Peyer's patch (tissue), 4 donors: ENCODE data around the gene KMT5B. TPM values are rescaled to one million over a fixed set of nuclear protein-coding genes. Genes with fewer than 3 reads are reported as not detected.

Source experiments
- DNase-seq, 3 donors: peaks; one replicate each; pipeline ENCODE4 v3.0.0-alpha.2; 2017 to 2019
- H3K27ac ChIP-seq, 4 donors: fragments of 200-600 bp; sonication (generic); one replicate each; pipeline ENCODE4 v1.5.1; 2016 to 2019
- H3K27me3 ChIP-seq, 2 donors: fragments of 200-600 bp; sonication (generic); one replicate each; pipeline ENCODE4 v1.5.1; 2019
- H3K36me3 ChIP-seq, 3 donors: fragments of 200-600 bp; sonication (generic); one replicate each; pipeline ENCODE4 v1.5.1; 2016 to 2019
- H3K4me1 ChIP-seq, 4 donors: fragments of 200-600 bp; sonication (generic); one replicate each; pipeline ENCODE4 v1.5.1; 2016 to 2019
- H3K4me3 ChIP-seq, 4 donors: fragments of 200-600 bp; sonication (generic); 1 replicate in 3 of 4; 2 replicates in 1 of 4; pipeline ENCODE4 v1.5.1; 2016 to 2019; ENCODE audit warnings: mild to moderate bottlenecking in 1 of 4
- H3K9me3 ChIP-seq, 4 donors: fragments of 200-600 bp; sonication (generic); one replicate each; pipeline ENCODE4 v1.5.1; 2016 to 2019; ENCODE audit warnings: mild to moderate bottlenecking in 1 of 4
- POLR2A ChIP-seq, 2 donors: fragments of 450-650 bp; IDR thresholded peaks; one replicate each; pipeline ENCODE4 v1.5.1; 2017; ENCODE audit warnings: antibody characterized with exemption in 2 of 2, mild to moderate bottlenecking in 2 of 2, moderate library complexity in 2 of 2
- total RNA-seq, 4 donors: library from RNA; depleted of rRNA; stranded (reverse); fragments of >200 nt; gene quantifications; one replicate each; pipeline ENCODE4 v1.1.0, GENCODE V29; 2016
- TF ChIP-seq, protein P1 (sequence below), 6 experiments: fragments of 450-650 bp in 4 of 6; fragments of 200-600 bp in 2 of 6; sonication (generic) in 1 of 6; IDR thresholded peaks; one replicate each; pipeline ENCODE4 v1.5.1; 2017 to 2019; ENCODE audit warnings: antibody characterized with exemption in 6 of 6, mild to moderate bottlenecking in 3 of 6, moderate library complexity in 1 of 6

Gene KMT5B
- total RNA-seq, 4 donors from 2014 or later: 55.3 to 74.8 (median 60.3) TPM

DNA sequence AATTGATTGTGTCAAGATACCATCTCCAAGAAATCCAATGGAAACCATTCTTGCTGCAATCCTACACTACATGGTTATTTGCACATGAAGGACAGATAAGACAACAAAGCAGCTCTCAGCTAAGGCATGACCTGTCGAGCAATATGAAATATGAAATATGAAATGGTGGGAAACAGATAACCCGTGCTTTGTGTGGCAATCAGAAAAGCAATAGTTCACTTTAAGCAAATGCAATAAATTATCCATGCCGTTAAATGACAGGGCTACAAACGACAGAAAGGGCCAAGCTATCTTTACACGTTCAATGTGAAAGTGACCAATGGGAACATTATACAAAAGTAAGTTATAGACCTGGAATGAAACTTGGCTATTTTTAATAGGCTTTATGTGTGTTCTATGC is 35.2 kb downstream of the KMT5B start:
- Histone ChIP-seq H3K4me3 (no peak overlapping the region), H3K4me1 (no peaks in the 10 kb centered on the region), H3K36me3 (peaks cover 0 to 84% (median 4%) of the 10 kb centered on the region in 3 donors), H3K27ac (no peak overlapping the region), H3K27me3 (no peaks in the 10 kb centered on the region), H3K9me3 (no peaks in the 10 kb centered on the region)
- TF ChIP-seq, protein P1, sequence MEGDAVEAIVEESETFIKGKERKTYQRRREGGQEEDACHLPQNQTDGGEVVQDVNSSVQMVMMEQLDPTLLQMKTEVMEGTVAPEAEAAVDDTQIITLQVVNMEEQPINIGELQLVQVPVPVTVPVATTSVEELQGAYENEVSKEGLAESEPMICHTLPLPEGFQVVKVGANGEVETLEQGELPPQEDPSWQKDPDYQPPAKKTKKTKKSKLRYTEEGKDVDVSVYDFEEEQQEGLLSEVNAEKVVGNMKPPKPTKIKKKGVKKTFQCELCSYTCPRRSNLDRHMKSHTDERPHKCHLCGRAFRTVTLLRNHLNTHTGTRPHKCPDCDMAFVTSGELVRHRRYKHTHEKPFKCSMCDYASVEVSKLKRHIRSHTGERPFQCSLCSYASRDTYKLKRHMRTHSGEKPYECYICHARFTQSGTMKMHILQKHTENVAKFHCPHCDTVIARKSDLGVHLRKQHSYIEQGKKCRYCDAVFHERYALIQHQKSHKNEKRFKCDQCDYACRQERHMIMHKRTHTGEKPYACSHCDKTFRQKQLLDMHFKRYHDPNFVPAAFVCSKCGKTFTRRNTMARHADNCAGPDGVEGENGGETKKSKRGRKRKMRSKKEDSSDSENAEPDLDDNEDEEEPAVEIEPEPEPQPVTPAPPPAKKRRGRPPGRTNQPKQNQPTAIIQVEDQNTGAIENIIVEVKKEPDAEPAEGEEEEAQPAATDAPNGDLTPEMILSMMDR (IDR thresholded peaks at IDR 0.05): no peak
- no peak for TF ChIP-seq POLR2A (IDR thresholded peaks at IDR 0.05)
- no peak for DNase-seq

DNA sequence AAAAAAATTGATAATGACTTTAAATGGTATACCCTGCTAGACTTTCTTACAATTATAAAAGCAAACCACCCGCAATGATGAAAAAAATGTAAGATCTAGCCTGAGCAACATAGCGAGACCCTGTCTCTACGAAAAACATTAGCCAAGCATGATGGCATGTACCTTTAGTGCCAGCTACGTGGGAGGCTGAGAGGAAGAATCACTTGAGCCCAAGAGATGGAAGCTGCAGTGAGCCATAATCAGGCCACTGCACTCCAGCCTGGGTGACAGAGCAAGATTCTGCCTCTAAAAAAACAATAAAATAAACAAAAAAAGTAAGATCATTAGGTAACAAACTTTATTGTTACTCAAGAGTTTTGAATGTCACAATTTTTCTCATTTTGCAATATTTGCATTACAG is 39.2 kb downstream of the KMT5B start:
- no peaks in the 10 kb centered on the region for H3K4me1 ChIP-seq
- no peak overlapping the region for H3K27ac ChIP-seq
- H3K4me3 ChIP-seq: no peak overlapping the region
- no peaks in the 10 kb centered on the region for H3K27me3 ChIP-seq
- no peak for DNase-seq
- peaks cover 0 to 90% (median 4%) of the 10 kb centered on the region in 3 donors for H3K36me3 ChIP-seq
- no peaks in the 10 kb centered on the region for H3K9me3 ChIP-seq
- TF ChIP-seq POLR2A (IDR thresholded peaks at IDR 0.05): no peak
- TF ChIP-seq, protein P1 (IDR thresholded peaks at IDR 0.05): no peak

DNA sequence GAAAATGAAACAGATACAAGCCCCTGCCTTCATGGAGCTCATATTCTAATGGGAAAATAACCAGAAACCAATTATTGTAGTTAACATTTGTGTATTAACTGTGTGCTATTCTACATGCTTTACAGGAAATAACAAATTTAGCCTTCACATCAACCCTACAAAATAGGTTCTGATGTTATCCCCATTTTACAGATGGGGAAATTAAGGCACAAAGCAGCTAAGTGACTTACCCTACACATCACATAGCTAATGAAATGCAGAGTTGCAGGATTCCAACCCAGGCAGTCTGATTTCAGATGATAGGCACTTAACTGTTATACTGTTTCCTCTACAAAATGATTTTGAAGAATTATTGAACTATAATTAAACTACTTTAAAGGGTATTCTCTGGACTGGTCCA is 43.7 kb downstream of the KMT5B start:
- Histone ChIP-seq H3K27ac (no peak overlapping the region), H3K4me3 (no peak overlapping the region), H3K36me3 (peaks cover 0 to 86% (median 4%) of the 10 kb centered on the region in 3 donors), H3K9me3 (no peaks in the 10 kb centered on the region), H3K27me3 (no peaks in the 10 kb centered on the region), H3K4me1 (no peaks in the 10 kb centered on the region)
- TF ChIP-seq POLR2A (IDR thresholded peaks at IDR 0.05): no peak
- TF ChIP-seq, protein P1 (IDR thresholded peaks at IDR 0.05): no peak
- DNase-seq: no peak

DNA sequence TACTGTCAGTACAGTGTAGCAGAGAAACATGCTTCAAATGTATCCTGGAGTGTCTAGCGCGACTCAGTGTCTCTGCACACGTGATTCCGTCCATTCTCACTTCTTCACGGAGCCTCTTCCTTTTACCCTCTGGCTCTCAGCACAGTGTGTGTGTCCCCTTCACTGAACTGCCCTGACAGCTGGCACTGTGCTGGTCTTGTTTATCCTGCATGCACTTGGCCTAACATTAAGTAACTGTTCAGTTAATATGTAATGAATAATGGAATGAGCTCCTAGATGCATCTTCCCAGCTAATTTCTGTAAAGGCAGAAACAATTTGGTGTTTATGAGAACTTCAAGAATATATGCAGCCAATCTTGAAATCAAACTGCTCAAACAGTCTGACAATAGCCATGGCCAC is 44.4 kb downstream of the KMT5B start:
- no peaks in the 10 kb centered on the region for H3K27me3 ChIP-seq
- no peak overlapping the region for H3K27ac ChIP-seq
- DNase-seq: no peak
- H3K36me3 ChIP-seq: peaks cover 0 to 86% (median 4%) of the 10 kb centered on the region in 3 donors
- H3K4me3 ChIP-seq: no peak overlapping the region
- TF ChIP-seq, protein P1 (IDR thresholded peaks at IDR 0.05): no peak
- no peak for TF ChIP-seq POLR2A (IDR thresholded peaks at IDR 0.05)
- H3K4me1 ChIP-seq: no peaks in the 10 kb centered on the region
- H3K9me3 ChIP-seq: no peaks in the 10 kb centered on the region

DNA sequence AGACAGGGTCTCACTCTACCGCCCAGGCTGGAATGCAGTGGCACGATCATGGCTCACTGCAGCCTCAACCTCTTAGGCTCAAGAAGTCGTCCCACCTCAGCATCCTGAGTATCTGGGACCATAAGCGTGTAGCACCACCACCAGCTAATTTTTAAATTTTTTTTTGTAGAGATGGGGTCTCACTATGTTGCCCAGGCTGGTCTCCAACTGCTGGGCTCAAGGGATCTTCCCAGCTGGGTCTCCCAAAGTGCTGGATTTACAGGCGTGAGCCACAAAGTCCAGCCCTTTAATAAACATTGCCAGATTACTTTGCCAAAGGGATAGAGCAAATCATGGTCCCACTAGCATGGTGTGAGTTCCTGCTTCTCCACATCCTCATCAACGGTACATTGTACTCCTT is 45.6 kb downstream of the KMT5B start:
- Histone ChIP-seq H3K36me3 (peaks cover 0 to 83% (median 0%) of the 10 kb centered on the region in 3 donors), H3K27me3 (no peaks in the 10 kb centered on the region), H3K9me3 (no peaks in the 10 kb centered on the region), H3K27ac (no peak overlapping the region), H3K4me3 (no peak overlapping the region), H3K4me1 (no peaks in the 10 kb centered on the region)
- no peak for DNase-seq
- no peak for TF ChIP-seq POLR2A (IDR thresholded peaks at IDR 0.05)
- TF ChIP-seq, protein P1 (IDR thresholded peaks at IDR 0.05): no peak

DNA sequence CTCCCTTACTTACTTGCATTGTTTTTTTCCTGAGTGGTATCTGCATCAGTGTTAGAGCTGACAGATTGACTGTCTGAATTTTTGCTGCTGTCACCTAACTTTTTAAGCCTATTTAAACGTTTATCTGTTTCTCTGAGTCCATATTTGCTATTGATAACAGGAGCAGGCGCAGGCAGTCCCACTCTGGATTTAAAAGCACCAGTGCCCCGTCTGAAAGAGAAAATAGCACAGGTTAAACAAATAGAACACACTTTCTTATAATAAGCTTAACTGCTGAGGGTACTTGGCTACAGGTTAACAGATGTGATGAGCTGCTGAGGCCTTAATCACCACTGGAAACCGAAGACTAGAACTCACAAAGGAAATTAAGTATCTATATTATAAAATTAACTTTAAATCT is 46.1 kb downstream of the KMT5B start:
- Histone ChIP-seq H3K4me1 (no peaks in the 10 kb centered on the region), H3K4me3 (no peak overlapping the region), H3K27me3 (no peaks in the 10 kb centered on the region), H3K36me3 (peaks cover 0 to 81% (median 0%) of the 10 kb centered on the region in 3 donors), H3K9me3 (no peaks in the 10 kb centered on the region), H3K27ac (no peak overlapping the region)
- no peak for TF ChIP-seq POLR2A (IDR thresholded peaks at IDR 0.05)
- TF ChIP-seq, protein P1 (IDR thresholded peaks at IDR 0.05): no peak
- DNase-seq: no peak
